Body of pancreas (tissue), 4 donors: ENCODE results near the gene CNKSR2.

ENCODE experiments used
- POLR2A ChIP-seq, 3 donors: fragments of 450-650 bp; IDR thresholded peaks; one replicate each; pipeline ENCODE4 v1.6.1; 2016; ENCODE audit warnings: antibody characterized with exemption in 3 of 3, mild to moderate bottlenecking in 2 of 3
- TF ChIP-seq, protein P1 (sequence below), 7 experiments: fragments of 450-650 bp in 4 of 7; fragments of 200-600 bp in 3 of 7; sonication (generic) in 3 of 7; IDR thresholded peaks; one replicate each; pipeline ENCODE4 v1.5.1; 2016 to 2019; ENCODE audit warnings: antibody characterized with exemption in 7 of 7

DNA sequence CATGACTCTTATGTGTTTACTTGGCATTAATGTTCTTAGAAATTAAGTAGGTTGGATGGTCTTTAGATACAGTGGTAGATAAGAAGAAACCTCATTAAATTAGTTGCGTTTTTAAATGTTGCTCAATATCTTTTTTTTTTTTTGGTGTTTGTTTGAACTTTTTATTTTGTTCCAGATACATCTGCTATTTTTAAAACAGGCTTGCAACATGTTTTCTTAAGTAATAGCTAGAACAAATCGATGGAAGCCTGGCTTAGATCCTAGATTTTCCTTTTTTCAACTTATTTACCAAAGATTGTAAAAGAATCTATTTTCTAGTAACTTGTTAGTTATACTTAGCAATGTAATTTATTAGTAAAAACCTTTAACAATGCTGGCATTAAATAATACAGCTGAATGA is 9.3 kb downstream of the CNKSR2 start:
- TF ChIP-seq, protein P1, sequence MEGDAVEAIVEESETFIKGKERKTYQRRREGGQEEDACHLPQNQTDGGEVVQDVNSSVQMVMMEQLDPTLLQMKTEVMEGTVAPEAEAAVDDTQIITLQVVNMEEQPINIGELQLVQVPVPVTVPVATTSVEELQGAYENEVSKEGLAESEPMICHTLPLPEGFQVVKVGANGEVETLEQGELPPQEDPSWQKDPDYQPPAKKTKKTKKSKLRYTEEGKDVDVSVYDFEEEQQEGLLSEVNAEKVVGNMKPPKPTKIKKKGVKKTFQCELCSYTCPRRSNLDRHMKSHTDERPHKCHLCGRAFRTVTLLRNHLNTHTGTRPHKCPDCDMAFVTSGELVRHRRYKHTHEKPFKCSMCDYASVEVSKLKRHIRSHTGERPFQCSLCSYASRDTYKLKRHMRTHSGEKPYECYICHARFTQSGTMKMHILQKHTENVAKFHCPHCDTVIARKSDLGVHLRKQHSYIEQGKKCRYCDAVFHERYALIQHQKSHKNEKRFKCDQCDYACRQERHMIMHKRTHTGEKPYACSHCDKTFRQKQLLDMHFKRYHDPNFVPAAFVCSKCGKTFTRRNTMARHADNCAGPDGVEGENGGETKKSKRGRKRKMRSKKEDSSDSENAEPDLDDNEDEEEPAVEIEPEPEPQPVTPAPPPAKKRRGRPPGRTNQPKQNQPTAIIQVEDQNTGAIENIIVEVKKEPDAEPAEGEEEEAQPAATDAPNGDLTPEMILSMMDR (IDR thresholded peaks at IDR 0.05) = no peak
- no peak for TF ChIP-seq POLR2A (IDR thresholded peaks at IDR 0.05)
